T-helper 2 cell treated with Interferon-gamma antibody and Interleukin-4, amounts not matched to agents 100 ng/mL and 5 ng/mL, for 36 hours (primary cell): ENCODE results near the gene HES2. TPM values are rescaled to one million over a fixed set of nuclear protein-coding genes. Genes with fewer than 3 reads are reported as not detected.

Experiments used
- intact Hi-C: fragments of 100-400 bp; cut with micrococcal nuclease; formaldehyde crosslinking; loops from one replicate; pipeline ENCODE4 v1.15.1; 2023
- total RNA-seq: library from RNA; stranded (reverse); gene quantifications from 2 replicates; pipeline ENCODE4 v1.2.3, GENCODE V29; 2022

HES2 gene, protein sequence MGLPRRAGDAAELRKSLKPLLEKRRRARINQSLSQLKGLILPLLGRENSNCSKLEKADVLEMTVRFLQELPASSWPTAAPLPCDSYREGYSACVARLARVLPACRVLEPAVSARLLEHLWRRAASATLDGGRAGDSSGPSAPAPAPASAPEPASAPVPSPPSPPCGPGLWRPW
- 0.89 and 0.93 TPM in 2 replicates for total RNA-seq

DNA sequence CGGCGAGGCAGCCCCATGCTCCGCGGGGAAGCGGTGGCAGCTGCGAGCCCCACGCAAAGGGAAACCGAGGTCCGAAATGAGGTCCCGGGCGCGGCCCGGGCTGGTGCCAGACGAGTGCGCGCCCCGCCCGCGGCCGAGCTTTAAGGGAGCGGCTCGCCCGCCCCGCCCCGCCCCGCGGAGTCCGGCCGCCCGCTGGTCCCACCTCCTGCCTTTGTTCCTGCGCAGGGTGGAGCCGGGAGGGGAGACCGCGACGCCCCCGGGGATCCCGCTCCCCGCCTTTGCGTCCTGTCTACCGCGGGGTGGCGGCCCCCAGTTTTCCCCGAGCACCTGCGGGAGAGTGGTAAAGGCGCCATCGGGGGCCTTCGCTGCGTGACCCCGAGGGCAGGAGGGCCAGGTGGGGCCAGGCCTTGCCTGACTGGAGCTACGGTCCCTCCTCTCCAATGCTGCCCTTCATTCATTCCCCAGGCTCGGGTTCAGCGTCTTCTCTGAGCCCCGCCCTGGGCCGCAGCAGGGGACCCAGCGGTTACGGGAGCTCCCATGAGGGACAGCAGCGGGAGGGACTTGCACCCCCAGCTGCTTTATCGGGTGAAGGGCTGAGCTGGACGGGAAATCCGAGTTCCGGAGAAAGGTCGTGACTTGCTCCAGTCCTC is at the start of gene HES2:
HES2 (minus strand) TSS at position 116 of the 650 bp plus-strand sequence; CDS start at position 17, 99 bp downstream.
- intact Hi-C loops: loop anchor here (5.0 kb wide), 2 partner anchors 37 to 72 kb away; partner anchors contain the start of gene PLEKHG5

DNA sequence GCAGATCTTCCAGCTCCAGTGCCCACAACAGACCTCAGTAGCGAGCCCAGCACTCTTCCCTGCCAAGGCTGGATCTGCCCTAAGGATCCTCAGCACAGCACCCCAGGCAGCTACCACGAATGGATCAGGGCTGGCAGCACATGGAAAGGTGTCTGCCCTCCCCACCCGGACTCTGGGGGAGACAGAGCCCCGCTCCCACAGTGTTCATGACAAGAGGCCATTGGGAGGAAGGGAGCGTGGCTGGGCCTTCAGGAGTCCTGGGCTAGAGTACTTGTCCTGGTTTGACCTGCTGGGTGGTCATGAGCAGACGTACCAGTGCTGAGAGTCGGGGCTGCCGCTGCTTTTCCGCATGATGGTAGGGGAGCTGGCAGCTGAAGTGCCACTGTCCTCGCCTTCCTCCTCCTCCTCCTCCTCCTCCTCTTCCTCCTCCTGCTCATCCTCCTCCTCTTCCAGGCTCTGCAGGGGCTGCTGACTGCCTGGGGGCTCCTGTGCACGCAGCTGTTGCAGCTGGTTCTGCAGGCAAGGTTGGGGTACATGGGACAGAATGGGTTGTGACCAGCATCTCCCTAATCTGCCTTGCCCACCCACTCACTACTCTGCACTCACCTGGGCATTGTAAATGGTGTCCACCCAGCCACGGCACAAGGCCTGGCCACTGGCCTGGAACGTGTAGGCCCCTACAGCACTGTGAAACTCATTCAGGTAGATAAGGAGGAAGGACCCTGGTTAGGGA is 49.2 kb upstream of the HES2 start:
- intact Hi-C loops: no loop called here

DNA sequence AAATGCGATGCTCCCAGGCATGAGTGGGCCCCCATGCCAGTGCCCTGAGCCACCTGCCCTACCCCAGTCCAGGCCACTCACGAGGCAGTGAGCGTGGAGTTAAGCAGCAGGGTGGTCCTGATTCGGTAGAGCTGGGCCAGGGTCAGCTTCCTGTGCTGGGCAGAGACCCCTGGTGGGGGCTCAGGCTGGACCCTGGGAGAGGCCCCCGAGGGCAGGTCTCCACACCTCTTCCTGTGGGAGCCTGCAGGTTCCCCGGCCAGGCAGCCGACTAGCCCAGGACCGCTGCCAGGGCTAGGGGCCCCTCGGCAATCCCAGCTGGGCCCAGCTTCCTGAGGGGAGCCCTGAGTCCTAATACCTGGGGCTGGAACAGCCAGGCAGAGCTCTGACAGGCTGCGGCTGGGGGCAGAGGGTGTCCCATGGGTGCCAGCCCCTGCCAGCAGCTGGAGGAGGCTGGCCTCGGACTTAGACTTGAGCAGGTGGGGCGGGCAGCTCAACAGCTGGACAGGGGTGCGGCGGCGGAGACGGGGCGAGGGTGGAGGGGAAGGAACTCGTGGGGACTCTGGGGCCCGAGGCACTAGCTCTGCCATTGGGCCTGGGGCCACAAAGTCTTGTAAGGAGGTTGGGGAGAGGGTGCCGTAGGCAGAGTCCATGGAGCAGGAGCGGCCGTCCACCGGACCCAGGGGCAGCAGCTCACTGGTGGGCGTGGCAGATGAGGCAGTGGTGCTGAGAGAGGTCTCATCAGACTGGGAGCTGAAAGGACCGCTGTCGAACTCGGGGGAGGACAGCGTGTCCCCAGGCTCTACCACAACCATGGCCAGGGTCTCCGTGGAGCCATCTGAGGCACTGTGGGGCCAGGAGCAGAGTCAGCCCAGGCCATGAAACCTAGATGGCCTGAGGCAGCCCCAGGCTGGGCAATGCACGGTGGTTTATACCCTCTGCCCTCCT is 48.3 kb upstream of the HES2 start:
- intact Hi-C loops: loop anchor here (2.0 kb wide), 1 partner anchor 27 kb away; no protein-coding TSS in a partner anchor

DNA sequence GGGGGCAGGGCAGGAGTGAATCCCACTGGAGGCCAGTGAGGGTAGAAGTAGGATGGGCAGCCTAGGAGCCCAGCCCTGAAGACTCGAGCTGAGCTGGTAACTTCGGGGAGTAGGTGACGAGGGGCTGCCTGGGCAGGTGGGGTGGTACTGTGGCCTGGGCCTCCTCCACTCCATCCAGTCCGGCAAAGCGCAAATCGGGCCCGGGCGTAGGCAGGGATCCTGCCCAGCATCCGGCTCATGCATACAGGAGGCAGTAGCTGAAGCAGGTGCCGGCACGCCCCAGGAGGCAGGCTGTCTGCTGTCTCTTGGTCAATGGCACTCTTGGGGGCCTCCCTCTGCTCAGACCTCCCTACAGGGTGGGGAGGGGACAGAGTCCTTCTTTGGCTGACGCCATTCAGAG is 47.5 kb upstream of the HES2 start:
- intact Hi-C loops: loop anchor here (2.0 kb wide), 1 partner anchor 26 kb away; no protein-coding TSS in a partner anchor

DNA sequence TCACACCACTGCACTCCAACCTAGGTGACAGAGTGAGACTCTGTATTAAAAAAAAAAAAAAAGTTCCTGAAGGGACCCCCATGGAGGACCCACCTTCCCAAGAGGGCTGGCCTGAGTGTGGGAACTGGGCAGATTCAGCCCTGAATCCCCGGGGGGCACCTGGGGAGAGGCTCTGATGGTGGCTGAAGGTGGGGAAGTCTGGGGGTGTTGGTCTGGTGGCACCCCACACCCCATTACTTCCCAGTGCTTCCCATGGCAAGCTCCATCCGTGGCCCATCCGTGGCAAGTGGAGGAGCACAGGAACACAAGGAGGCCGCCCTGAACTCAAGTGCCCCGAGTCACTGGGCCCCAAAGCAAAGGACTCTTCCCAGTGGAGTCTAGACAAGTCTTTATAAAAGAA is 47.0 kb upstream of the HES2 start:
- intact Hi-C loops: loop anchor here (2.0 kb wide), 1 partner anchor 26 kb away; no protein-coding TSS in a partner anchor

DNA sequence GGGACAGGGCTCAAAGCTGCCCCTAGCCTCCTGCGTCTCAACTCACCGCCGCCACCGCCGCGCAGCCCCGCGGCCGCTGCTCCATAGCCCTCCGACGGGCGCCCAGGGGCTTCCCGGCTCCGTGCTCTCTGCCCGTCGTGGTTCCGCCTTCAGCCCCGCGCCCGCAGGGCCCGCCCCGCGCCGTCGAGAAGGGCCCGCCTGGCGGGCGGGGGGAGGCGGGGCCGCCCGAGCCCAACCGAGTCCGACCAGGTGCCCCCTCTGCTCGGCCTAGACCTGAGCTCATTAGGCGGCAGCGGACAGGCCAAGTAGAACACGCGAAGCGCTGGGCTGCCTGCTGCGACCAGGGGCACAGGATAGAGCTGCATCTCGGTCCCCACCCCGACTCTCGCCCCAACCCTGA is 46.3 kb upstream of the HES2 start, which contains the start of gene TNFRSF25:
TNFRSF25 (minus strand) TSS at position 151 of the 400 bp plus-strand sequence; CDS start at position 85, 66 bp downstream.
- intact Hi-C loops: loop anchor here (2.0 kb wide), 1 partner anchor 25 kb away; no protein-coding TSS in a partner anchor

DNA sequence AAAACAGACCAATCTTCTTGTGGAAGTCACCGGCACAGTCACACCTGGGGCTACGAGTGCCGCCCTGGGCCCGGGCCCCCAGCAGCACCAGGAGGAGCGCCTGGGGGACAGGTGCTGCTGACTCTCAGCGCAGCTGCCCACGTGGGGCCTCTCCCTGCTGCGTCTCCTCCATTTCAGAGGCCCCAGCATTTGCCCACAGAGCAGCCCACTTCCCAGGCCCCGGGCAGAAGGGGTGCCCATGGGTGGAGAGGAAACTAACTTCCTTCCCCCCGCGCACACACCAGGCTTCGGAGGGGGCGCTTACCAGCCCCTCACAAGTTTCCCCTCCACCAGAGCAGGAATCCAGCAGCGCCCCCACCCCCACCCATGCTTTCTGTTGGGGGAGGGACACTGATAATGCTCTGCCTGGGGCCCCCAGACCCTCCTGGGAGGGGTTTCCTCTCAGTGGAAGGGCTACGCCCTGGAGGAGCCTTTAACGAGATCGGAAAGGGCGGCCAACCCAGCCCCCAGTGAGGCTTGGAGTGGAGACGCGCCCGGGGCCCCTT is 45.8 kb upstream of the HES2 start:
- intact Hi-C loops: loop anchor here (2.0 kb wide), 1 partner anchor 25 kb away; no protein-coding TSS in a partner anchor

DNA sequence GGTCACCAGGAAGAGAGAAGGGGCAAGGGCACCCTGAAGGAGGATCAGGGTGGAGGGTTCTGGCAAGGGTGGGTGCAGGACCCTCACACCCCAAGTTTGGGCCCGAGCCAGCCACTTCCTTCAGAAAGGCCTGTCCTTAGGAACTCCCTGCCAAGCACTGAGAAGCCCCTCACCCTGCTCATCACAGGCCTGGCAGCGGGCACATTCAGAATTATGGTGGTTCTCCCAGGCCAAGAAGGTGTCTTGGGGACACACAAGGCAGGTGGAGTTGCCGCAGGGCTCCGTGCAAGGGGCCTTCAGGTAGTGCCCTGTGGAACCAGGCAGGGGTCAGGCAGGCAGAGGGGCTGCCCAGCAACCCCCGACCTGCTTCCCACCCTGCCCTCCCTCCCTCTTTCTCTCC is 45.2 kb upstream of the HES2 start:
- intact Hi-C loops: loop anchor here (1.0 kb wide), 1 partner anchor 20 kb away; no protein-coding TSS in a partner anchor

DNA sequence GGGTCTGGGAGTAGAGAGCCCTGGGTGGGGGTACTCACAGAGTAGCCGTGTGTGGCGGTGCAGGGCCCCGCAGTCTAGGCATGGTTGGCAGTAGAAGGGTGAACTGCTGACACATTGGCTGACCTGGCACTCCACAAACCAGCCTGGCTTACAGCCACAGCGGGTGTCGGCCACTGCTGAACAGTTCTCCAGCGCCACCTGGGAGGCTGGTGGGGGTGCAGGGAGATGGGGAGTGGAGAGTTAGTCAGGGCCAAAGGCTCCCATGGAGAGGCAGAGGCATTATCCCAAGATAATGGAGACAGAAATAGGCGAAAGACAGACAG is 44.8 kb upstream of the HES2 start:
- intact Hi-C loops: loop anchor here (1.0 kb wide), 1 partner anchor 19 kb away; no protein-coding TSS in a partner anchor

DNA sequence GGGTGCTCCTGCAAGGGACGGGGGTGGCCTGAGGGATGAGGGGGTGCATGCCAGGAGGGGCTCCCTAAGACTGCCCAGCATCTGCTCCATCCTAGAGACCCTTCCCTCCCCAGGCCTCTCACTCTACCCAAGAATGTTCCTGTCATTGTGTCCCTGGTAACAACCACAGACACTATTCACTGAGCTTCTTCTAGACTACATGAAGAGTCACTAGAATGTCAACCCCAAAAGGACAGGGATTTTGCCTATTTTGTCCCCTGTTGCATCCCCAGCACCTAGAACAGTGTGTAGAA is 43.3 kb upstream of the HES2 start:
- intact Hi-C loops: no loop called here

DNA sequence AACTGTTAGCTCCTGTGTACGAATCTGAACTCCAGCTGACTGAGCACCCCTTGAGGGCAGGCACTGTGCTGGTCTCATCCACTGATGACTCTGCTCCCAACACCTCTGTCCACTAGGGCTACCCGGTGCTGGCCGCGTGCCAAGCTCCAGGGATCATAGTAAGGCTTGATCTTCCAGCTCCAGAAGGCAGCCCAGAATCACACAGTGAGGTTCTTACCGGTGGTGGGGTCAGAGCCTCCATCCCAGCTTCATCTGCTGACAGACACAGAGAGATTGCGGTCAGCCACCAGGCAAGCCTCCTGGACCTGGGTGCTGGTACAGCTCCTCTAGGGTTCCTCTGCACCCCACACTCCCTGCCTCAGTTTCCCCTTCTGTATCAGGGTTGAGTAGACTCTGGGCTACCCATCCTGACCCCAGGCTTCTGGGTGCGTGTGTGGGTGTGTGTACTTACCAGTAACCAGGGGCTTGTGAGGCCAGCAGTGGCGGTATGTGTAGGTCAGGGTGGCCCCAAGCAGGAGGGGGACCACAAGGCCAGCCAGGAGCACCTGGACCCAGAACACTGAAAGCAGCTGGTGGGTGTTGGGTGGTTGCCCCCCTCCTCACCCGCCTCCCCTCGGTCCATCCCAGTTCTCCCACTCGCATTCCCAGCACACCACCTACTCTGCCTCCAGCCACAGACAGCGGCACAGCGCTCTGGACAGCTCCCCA is 42.8 kb upstream of the HES2 start:
- intact Hi-C loops: no loop called here

DNA sequence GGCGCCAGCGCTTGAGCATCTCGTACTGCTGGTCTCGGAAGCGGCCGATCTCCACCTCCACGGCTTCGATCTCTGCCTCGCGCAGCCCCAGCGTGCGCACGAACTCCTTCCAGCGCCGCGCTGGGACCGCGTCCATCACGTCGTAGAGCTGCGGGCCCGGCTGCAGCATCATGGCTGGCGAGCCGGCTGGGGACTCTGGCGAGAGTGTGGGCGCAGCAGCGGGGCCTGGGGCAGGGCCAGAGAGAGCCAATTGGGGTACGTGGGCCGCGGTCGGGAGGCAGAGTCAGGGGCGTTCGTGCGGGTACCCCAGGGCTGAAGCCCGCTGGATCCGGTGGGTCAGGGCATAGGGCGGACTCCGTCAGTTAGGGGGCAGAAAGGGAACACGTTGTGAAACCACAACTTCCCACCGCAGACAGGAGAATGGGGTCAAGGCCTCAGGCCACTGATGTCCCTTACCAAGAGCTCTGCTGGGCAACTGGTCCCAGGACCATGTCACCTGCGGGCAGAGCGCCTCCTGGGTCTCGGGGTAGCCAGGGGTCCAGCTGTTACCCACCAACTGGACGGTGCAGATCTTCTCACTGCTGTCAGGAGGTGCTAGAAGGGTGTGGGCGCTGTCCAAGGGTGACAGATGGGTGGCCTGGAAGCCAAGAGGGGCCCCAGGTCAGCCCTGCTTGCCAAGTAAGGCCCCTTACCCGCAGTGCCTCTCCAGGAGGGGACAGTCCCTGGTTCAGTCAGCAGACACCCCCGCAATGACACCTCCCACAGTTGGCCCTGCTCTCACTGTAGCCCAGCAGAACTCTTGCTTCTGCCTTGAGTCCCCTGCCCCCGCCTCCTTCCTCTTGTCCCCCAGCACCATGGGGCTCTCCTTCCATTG is 42.1 kb upstream of the HES2 start:
- intact Hi-C loops: no loop called here

DNA sequence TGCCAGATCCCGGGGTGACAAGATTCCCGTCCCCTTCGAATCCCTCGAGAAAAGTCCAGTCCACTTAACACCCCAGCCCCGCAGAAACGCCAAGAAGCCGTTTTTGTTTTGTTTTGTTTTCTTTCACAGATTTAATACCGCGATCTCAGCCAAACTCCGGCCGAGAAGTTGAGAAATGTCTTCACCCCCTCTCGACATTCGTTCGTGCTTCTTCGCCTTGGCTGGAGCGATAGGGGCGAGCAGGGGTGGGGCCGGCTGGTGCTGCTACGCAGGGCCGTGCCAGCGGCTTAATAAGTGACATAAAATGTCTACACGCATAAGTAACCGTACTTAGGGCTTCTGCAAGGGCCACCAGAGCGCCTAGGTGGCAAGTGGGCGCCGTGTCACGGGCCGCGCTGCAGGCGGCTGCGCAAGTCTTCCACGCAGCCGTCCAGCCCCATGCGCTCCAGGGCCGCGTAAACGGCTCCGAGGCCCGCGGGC is 41.4 kb upstream of the HES2 start:
- intact Hi-C loops: no loop called here

DNA sequence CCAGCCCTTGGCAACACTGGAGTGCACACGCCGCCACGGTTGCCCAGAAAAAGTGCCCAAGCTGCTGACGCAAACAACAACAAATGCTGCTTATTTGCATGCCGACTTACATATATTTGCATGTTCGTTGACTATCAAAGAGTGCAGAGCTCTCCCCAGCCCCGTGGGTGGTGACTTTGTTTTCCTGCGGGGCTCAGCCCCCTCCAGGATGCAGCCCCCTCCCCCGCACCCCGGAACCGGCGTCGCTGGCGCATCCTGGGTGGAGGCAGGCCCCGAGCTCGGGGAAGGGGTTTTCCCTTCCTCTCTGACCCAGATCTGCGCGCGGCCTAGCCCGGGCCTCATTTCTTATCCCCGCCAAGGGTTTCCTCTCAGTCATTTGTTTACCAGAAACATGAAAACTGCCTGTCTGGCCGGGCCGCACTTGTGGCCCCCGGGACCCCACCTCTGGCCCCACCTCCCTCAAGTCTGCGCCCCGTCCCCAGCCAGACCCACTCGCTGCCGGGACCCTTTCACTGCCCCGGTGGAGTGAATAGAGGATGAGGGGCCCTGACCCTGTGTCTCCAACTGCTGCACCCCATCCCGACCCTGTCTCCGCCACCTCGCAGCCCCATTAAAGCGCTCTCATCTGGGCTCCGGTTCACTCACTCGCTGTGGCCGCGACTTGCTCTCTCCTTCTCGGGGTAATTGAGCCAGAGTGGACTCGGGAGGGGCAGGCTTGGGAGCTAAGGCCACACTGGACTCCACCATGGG is 40.8 kb upstream of the HES2 start:
- intact Hi-C loops: no loop called here

DNA sequence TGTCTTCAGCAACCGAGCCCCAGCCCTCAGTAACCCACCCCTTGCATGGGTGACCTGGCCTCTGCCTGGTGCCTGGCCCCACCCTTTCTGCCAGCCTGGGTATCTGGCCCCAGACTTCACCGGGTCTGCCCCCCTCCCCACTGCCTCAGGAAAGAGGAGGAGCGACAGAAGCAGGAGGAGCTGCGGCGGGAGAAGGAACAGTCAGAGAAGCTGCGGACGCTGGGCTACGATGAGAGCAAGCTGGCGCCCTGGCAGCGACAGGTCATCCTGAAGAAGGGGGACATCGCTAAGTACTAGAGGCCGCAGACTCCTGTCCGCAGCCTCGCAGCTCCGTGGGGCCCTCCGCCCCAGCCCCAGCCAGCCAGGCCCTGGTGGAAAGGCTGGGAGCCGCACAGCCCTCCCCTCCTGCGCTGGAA is 40.1 kb upstream of the HES2 start:
- intact Hi-C loops: loop anchor here (5.0 kb wide), 1 partner anchor 38 kb away; the partner anchor contains the start of gene ESPN

DNA sequence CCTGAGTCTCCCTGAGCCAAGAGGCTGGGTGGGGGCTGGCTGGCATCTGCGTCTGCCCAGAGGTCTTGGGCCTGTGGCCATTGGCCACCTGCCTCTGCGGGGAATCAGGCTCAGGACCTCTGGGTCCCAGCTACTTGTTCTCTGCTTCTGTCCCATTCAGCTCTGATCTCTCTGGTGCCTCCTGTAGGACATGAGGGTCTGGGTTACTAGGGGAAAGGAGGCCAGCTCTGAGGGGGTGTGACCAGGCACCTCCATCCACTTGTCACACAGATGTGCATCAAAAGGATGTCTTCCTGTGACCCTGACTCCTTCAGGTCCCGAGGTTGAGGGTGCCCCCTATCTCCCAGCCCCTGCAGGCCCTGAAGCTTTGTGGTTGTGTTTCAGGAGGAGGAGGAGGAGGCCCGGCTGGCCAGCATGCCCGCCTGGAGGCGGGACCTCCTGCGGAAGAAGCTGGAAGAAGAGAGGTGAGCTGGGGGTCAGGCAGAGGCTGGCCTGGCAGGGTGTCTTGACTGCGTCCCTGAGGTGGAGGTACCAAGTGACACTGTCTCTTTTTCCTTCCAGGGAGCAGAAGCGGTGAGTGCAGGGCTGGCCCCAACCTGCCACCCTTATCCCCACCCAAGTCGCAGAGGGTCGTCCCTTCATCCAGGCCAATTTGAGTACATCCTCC is 37.2 kb upstream of the HES2 start:
- intact Hi-C loops: loop anchor here (5.0 kb wide), 1 partner anchor 35 kb away; the partner anchor contains the start of gene ESPN

DNA sequence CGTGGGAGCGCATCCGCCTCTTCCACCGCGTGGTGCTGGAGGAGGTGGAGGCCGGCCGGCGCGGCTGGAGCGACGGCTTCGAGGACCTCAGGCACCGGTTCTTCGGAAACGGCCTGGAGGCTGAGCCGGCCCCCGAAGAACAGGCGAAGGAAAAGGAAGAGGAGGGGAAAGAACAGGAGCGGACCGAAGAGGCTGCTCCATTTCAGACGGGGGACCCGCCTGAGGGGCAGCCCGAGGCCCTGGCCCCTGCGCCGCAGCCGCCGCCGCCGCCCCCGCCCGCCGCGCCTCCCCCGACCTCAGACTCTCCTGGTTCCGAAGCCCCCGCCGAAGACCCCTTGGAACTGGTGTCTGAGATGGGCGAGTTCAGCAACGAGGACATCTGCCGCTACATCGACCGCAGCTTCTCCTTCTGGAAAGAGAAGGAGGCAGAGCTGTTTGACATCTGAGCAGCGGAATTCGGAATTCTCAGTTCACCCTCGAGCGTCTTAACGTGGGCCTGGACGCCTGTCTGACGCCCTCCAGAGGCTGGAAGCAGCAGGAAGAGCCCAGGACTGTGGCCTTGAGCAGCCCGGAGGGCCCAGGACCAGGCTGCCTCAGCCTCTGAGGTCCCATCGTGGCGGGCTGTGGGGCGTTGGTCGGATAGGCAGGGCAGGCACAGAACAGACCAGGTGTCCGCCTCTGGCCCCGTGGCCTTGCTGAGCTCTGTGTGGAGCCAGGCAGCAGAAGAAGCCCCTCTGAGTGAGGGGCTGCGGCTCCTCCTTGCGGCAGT is 36.2 kb upstream of the HES2 start:
- intact Hi-C loops: loop anchor here (5.0 kb wide), 1 partner anchor 34 kb away; the partner anchor contains the start of gene ESPN
